HG03520 (cell line): ENCODE results near the gene MLPH.

Source experiments
- ATAC-seq: cut with Tn5 transposase; IDR thresholded peaks from one replicate; pipeline ENCODE4 v1.9.1; 2021; ENCODE audit warnings: mild to moderate bottlenecking, moderate library complexity; ENCODE audit not compliant: unreplicated experiment

Gene MLPH

DNA sequence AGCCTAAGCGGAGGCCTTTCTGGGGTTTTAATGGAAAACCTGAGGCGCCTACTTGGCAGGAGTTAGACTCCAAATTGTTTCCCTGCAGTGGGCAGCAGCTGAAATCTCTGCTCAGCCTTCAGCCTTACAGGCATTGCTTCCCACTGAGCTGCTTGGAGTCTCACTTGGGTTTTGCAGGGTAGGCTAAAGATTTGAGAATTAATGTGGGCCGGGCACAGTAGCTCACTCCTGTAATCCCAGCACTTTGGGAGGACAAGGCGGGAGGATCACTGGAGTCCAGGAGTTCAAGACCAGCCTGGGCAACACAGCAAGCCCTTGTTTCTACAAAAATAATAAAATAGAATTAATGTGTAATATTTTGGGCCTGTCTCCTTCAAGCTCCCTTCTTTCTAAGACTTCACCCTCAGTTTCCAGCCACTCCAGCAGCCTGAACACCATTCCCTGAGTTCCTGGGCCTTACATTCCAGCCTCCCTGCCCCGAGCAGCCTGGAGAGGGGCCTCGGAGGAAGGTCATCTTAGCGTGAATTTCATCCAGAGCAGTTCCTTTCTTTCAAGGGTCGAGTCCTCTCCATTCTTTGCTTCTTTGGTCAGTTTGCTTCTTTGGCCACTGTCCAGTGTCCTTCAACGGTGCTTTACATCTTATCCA lies 112.5 kb downstream of the MLPH start:
- no peak for ATAC-seq

DNA sequence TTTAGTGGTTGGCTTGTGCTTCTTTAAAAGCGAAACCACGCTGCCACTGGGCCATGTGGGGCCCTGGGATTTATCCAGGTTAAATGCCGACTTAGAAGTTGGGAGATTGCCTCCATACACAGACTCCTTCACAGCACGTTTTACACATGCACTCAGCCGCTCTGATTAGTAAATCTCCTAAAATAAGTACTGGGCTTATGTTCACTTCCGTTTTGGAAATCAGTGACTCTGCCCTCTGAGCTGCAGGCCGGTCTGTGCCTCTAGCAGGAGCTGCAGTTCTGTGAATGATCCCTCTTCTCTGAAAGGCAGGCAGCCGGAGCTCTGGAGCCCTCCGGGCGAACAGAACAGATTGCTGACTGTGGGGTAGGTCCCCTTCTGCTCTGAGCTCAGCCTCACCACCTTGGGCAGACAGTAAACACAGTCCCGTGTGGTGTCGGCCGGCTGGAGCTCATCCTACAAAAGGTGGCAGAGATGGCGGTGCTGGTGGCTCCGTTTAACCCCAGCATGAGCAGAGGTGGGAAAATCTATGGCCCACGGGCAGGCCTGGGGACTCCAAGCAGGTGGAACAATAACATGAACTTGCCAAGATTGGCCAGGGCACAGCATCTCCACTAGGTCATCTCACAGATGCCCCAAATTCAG lies 113.3 kb downstream of the MLPH start:
- ATAC-seq = no peak

DNA sequence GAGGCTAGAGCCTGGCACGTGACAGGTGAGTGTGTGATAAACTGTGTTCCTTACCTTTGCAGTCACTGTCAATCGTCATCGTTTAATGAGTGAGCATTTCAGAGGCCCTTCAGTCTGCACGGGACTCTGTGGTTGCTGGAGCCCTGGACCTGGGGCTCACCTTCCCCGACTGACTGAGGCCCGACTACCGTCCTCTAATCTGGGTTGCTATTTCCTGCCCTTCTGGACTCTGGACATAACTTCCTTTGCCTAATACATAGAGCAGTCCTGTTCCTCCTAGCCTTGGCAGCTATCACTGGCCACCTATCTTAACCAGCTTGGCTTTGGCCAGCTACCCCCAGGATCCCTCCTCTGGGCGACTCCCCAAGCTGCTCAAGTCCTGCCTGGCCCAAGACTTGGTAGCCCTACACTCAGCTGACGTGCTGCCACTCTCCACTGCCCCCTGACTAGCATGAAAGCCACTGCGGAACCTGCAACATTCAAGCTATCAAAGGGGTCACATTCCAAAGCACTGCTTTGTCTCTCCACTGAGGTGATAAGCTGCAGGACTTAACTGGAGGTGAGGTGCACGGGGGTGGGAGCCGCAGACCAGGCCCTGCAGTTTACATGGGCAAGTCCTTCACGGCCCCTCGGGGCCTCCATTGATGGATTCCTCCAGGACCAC lies 114.5 kb downstream of the MLPH start:
- no peak for ATAC-seq

DNA sequence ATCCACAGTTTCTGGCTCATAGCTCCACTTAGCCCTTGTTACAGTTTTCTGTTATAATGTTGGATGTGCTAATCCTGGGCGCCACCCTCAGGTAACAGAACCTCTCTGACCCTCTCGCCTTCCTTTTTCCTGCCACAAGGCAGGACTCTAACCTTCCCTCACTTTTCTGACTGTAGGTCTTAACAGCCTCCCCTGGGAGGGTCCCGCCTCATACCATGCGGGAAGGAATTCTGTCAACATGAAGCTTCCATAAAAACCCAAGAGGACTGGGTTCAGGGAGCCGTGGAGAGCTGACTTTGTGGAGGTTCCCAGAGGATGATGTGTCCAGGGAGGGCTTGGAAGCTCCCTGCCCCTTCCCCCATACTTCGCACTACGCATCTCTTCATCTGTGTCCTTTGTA lies 115.4 kb downstream of the MLPH start:
- no peak for ATAC-seq

DNA sequence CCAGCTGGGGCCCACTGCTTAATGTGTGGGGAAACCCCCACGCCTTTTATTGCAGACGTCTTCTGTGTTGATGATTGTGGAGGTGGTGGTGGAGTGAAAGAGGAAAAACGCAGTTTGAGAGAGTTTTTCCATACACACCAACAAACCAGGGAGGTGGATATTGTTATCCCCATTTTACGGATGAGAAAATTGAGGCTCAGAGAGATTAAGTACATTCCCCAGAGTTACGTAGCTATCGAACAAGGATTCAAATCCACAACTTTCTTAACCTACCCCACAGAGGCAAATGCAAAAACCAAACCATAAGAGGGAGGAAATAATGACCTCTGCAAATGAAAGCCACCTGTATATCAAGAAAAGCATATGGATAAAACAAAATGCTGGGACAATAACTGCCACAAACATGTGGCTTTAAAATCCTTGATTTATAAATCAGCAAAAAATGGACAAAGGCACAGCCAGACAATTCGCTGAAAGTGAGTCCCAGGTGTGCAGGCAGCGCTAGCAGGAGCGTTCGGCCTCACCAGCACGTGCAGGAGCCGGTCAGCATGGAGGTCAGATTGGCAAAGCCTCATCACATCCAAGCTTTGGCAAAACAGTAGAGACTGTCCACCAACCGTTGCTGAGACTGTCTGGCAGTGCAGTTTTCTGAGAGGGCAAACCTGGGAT lies 116.1 kb downstream of the MLPH start:
- ATAC-seq = no peak

DNA sequence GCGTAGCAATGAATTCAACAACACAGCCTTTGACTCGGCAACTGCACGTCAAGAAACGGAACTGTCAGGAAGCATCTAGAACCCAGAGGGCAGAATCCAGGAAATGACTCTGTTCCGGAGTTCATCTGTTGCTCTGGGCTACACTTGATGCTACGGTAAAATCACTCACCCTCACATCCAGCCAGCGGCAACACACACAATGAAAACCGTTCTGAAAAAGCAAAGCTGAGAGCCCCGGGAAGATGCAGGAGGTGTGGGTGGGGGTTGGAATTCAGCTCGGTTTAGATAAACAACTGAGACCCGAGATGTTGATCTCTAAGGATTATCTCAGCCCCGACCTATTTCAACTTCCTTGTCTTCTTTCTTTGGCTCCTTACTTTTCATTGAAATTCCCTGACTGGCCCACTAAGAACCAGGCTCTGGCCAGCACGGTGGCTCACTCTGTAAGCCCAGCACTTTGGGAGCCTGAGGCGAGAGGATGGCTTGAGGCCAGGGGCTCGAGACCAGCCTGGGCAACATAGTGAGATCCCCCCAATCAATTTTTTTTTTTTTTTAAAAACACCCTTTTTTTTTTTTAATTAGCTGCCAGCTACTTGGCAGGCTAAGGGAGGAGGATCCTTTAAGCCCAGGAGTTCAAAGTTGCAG lies 116.8 kb downstream of the MLPH start:
- ATAC-seq = no peak

DNA sequence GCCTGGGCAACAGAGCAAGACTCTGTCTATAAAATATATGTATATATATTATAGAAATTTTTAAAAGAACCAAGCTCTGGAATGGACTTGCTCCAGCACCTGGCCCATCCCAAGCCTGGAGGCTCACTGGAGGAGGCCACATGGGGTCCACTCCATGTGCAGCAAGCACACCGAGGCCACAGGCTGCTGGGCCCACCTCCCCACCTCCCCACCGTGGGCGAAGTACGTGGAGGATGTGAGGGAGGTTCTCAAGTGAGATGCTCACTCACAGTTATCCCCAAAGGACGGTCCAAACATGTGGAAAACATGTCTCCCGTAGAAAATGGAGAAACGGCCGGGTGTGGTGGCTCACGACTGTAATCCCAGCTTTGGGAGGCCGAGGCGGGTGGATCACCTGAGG lies 117.3 kb downstream of the MLPH start:
- ATAC-seq = no peak
